ENCODE data around the gene LTBP1.
A peak's percentile ranks its signal among the peaks of the same experiment; 100 is the strongest.
"Not testable (repeated sequence)": the region's sequence is repeated elsewhere in the genome, so short reads cannot be mapped to it uniquely, and the experiment has no call there.

LTBP1 gene, protein sequence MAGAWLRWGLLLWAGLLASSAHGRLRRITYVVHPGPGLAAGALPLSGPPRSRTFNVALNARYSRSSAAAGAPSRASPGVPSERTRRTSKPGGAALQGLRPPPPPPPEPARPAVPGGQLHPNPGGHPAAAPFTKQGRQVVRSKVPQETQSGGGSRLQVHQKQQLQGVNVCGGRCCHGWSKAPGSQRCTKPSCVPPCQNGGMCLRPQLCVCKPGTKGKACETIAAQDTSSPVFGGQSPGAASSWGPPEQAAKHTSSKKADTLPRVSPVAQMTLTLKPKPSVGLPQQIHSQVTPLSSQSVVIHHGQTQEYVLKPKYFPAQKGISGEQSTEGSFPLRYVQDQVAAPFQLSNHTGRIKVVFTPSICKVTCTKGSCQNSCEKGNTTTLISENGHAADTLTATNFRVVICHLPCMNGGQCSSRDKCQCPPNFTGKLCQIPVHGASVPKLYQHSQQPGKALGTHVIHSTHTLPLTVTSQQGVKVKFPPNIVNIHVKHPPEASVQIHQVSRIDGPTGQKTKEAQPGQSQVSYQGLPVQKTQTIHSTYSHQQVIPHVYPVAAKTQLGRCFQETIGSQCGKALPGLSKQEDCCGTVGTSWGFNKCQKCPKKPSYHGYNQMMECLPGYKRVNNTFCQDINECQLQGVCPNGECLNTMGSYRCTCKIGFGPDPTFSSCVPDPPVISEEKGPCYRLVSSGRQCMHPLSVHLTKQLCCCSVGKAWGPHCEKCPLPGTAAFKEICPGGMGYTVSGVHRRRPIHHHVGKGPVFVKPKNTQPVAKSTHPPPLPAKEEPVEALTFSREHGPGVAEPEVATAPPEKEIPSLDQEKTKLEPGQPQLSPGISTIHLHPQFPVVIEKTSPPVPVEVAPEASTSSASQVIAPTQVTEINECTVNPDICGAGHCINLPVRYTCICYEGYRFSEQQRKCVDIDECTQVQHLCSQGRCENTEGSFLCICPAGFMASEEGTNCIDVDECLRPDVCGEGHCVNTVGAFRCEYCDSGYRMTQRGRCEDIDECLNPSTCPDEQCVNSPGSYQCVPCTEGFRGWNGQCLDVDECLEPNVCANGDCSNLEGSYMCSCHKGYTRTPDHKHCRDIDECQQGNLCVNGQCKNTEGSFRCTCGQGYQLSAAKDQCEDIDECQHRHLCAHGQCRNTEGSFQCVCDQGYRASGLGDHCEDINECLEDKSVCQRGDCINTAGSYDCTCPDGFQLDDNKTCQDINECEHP (N-terminal part only)

GRCh38 chr2:32946314-32947075, at the start of gene LTBP1:
Gene LTBP1, plus strand, starts transcription at chr2:32946953. Its CDS starts 372 bp downstream, at chr2:32947325.
- DNase-seq, result peak; percentile 28

- DNase-seq, result no peak
These were observed 46.3 kb upstream of the LTBP1 start for GRCh38 chr2:32900246-32900973.

- DNase-seq, result no peak
These were observed 45.4 kb upstream of the LTBP1 start for GRCh38 chr2:32901313-32901712.

DNA sequence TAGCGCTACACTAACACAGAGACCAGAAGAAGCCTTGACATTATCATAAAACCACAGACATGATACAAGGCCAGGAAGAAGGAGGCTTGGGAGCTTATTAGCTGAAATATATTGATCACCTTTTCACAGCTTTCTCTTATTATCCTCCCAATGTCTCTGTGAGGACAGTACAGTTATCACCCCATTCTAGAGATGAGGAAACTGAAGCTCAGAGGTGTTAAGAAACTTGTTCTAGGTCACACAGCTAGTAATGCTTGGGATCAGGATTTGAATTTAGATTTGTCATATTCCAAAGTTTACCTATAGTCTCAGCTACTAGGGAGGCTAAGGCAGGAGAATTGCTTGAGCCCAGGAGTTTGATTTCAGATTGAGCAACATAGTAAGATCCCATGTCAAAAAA, 44.6 kb upstream of the LTBP1 start:
- no peak for DNase-seq

- DNase-seq, result no peak
These were observed 43.8 kb upstream of the LTBP1 start for GRCh38 chr2:32902986-32903385.

DNA sequence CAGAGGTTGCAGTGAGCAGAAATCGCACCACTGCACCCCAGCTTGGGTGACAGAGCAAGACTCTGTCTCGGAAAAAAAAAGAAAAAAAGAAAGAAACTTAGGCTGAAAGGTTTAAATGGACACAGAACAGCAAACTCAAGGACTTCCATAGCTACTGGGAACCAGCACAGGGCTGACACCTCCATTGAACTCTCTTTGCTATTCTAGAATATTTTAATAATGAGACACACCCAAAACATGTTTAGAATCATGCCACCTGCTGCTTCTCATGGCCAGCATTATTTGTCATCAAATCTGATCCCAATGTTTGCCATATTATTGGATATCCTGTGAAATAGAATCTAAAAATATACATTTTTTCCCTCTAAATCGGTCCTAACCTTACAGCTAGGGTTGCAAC, 42.7 kb upstream of the LTBP1 start:
- no peak for DNase-seq

DNA sequence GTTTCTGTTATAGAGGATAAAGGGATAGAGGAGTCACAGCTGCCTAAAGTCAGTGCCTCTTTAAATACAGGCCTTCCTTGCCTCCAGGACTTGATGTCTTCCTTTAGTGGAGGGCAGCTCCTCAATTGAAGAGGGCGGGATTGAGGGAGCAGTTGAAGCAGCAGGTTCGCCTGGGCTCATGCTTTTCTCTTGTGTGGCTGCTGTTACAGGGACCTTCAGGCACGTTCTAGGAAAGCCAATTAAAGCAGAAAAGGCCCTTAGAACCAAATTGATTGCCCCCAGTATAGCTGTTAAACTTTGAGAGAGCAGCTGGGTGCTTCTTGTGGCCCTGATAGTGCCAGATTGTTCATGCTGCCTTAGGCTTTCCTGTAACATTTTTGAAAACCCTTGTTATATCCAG, 42.0 kb upstream of the LTBP1 start:
- no peak for DNase-seq

DNA sequence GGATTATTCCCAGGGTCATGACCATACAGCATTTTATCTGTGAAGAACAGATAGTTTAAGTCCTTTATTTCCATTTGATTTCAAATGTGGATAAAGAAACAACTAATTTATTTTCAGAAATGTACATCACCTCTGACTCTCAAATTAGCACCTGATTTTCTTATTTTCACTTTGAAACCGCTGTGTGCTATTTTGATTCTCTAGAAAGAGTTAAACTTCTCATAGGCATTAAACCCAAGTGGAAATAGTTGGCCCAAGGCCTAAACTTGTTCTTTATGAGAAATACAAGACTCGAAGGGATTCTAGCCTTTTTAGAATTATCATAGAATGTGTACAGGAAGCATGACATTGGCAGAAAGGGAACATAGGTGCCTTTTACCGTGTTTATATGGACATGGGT, 41.5 kb upstream of the LTBP1 start:
- no peak for DNase-seq

DNA sequence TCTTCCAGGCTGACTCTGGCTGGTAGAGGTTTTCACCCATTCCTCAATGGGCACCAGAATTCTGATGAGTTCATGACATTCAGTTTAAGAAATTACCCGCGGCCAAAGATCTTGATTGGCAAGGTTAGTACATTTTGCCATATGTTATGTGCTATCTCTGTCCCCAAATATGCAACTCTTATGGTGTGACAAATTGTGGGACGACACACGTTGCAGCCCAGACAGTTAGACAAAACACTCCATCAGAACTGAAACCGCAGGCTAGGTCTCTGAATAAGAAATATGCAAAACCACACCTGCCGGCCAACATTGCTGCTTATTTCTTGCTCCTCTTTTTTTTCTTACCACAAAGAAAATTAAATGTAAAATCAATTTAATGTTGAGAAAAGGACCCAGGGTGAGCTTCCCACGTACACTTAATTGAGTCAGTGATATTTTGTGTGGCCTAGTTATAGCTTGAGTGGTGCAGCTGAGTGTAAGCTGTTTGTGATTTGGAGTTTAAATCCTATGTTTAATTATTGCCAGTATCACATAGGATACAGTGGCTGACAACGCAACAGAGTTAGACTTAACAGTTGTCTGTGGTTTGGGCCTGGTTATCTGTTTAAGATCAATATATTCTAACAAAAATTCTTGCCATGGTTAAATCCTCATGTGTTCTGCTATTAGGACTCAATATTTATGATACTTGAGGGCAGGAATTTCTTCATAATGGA, 35.7 kb upstream of the LTBP1 start:
- DNase-seq, result no peak

DNA sequence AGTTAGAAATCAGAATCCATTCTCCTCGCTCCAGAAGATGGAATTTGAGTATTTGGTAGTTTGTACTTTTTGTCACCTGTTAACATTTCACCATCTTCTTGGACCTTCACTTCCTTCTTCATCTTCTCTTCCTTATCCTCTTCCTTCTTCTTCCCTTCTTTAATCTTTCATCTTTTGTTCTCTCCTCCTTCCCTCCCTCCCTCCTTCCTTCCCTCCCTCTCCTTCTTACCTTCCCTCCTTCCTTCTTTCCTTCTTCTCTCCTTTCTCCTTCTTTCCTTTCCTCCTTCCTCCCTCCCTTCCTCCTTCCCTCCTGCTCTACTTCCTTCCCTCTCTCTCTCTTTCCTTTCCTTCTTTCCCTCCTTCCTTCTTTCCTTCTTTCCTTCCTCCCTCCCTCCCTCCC, 31.1 kb upstream of the LTBP1 start:
- no peak for DNase-seq

GRCh38 chr2:32918774-32919173, 28.0 kb upstream of the LTBP1 start:
- DNase-seq, result no peak

DNA sequence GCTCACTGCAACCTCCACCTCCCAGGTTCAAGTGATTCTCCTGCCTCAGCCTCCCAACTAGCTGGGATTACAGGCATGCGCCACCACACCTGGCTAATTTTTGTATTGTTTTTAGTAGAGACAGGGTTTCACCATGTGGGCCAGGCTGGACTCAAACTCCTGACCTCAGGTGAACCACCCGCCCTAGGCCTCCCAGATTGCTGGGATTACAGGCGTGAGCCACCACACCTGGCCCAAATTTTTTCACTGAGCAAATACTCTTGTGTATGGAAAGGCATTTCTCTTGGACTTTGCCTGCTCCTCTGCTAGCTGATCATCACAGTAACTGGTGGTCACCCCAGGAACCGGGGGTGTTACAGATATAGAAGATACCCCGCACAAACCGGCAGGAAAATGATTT, 26.9 kb upstream of the LTBP1 start:
- not testable (repeated sequence) for DNase-seq

GRCh38 chr2:32921486-32921885, 25.3 kb upstream of the LTBP1 start:
- not testable (repeated sequence) for DNase-seq

DNA sequence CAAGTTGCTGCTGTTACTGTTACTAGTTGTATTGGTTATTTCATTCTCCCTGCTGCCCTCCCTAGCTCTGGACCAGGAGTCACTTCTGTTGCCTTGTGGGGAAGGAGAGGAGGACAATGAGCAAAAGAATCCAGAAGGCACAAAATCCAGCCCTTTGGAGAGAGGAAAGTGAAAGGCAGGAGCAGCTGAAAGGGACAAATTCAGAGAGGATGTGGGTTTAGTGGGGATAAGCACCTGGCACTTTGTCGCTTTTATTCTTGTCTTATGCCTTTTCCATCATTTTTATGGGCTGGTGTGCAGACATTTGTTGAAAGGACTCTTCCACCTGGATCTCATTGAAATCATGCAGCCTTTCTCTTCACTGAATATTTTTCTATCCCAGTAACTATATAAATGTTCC, 24.3 kb upstream of the LTBP1 start:
- no peak for DNase-seq

DNA sequence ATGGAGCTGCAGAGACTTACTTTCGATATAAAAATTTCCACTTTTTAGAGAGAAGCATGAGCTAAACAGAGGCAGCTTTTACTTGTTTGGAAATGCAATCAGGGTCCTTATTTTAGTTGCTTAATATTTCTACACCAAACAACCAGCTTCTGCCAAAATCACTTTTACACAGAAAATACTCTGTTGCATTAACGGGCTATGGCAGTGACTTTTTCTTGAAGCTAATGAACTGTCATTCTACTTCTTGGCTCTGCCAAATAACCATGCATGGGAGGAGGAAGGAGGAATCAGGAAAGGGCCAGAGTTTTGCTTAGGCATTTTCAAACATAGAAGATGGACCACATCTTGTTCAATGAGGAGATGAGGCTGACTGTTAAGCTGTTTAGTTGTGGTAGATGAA, 23.6 kb upstream of the LTBP1 start:
- no peak for DNase-seq

DNA sequence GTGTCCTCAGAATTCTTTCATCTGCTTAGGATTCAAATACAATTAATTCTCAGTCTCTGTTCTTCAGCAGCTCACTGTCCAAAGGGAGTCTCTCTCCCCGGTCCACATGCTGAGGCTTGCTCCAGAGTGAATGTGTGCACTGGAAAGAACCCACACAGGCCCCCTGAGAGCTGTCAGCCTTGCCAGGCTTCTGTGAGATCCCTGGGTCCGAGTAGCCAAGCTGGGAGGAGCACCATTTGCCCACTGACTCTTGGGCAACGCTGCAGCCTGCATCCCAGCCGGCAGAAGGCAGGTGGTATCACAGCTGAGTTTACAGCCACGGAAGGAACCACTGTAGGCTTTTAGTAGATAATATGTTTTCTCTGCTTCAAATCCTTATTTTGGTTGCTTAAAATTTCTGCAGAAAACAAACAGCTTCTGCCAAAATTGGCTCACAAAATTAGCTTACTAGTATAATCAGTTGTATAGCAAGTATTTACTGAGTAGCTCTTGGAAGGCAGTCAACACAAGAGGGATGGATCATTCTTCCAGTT, 21.4 kb upstream of the LTBP1 start:
- DNase-seq, result no peak

DNA sequence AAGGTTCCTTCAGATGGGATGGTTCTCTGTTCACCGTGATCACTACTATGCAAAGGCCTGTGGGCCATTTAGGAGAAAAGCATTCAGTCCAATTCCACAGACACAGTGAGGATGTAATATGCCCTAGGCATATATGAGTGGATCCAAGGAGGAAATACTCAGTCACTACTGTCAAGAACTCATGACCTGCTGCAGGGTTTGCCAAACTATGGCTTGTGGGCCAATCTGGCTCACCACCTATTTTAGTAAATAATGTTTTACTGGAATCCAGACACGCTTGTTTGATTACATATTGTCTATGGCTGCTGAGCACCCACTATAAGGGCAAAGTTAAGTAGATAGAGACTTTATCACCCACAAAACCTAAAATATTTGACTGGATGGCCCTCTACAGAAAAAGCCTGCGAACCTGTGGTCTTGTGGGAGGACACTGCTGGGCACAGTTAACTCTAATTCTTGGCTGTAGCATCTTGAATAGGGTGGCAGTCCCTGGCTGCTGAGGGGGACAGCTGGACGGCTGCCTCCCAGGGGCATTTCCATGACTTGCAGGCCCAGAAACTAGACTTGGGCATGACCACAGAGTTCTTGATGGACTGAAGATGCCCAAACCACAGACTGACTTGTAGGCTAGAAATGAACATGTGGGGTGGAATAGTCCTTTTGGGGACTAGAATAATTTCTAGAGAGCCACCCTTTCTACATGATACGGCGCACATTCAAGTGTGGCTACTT, 20.6 kb upstream of the LTBP1 start:
- no peak for DNase-seq

GRCh38 chr2:32926708-32927084, 20.1 kb upstream of the LTBP1 start:
- no peak for DNase-seq

DNA sequence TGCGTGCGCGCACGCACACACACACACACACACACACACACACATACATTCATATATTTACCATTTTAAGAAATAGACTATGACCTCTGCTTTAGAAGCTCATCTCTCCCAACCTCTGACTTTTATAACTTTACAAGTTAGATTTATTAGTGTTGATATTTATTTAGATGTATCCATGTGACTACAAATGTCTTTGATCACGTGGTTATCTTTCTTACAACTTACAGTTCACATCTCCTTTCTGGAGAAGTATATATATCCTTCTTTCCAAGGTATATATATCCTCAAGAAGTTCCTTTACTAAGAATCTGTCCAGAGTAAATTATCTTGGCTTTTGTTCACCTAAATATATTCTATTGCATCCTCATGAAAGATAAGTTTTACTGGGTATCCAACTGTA, 16.3 kb upstream of the LTBP1 start:
- no peak for DNase-seq

DNA sequence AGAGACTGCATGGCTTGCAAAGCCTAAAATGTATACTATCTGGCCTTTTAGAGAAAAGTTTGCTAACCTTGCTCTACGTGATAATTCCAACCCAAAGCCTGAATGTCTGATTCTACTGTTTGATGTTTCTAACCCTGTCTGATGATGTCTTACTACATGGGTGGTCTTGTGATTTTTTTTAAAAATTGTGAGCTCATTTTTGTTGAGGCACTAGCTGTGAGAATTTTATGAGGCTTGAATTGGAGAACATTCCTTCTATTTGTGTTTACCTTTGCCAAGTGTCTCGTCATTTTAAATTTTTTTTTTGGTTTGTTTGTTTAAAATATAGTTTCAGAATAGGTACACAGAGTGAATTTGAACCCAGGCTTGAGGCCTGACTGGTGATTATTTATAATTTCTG, 15.2 kb upstream of the LTBP1 start:
- no peak for DNase-seq
